A549 treated with AZD9567 at 1 μM for 4 hours (cell line): ENCODE results near the gene EPHA8. TPM values are rescaled to one million over a fixed set of nuclear protein-coding genes. Genes with fewer than 3 reads are reported as not detected.

ENCODE experiments used
- total RNA-seq: library from RNA; stranded (reverse); fragments of 200-300 nt; extraction: Qiagen RNA extraction; gene quantifications from 5 replicates; pipeline ENCODE4 v1.2.3, GENCODE V29; 2022; ENCODE audit not compliant: insufficient read depth

EPHA8 gene
- 0.05 to 0.10 TPM (median 0.06 TPM) in 3 of 5 replicates, not detected in the others for total RNA-seq

DNA sequence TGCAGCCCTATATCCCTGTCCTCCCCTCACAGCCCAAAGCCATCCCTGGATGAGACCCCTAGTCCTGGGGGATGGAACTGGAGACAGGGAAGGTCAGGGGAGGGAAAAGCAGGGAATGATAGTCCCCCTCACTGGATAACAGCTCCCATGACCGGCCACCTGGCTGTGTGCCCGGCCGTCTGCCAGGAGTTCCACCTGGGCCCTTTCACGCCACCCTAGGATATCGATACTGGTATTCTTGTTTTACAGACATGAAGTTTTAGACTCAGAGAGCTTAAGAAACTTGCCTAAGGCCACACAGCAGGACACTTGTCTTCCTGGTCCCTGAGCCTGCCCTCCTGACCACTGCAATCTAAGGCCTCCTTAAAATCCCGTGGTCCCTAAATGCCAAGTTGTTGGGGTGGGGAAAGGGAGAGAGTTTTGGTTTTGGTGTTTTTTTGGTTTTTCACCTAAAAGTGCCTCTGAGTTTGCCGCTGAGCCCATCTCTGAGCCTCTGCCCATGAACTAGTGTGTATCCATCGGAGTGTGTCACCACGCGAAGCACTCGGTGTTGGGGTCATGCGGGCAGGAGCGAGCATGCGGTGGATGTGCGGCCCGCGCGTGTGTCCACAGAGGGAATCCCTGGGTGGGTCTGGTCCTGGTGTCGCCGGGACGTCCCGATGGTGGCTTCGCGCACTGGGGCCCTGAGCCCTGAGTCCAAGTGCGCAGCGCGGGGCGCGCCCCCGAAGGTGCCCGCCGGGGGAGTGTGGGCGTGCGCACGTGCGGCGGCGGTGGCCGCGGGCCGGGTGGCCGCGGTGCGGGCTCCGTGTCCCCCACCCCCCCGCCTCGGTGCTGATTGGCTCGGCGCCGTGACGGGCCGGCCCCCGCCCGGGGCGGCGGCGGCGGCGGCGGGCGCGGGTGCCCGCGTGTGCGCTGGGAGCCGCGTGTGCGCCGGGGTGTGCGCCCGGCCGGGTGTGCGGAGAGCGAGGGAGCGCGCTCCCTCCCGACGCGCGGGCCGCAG is at the start of gene EPHA8:
Gene EPHA8, plus strand, starts transcription at position 906 of the 1,000 bp plus-strand sequence. CDS start 147 bp downstream, outside the sequence.

DNA sequence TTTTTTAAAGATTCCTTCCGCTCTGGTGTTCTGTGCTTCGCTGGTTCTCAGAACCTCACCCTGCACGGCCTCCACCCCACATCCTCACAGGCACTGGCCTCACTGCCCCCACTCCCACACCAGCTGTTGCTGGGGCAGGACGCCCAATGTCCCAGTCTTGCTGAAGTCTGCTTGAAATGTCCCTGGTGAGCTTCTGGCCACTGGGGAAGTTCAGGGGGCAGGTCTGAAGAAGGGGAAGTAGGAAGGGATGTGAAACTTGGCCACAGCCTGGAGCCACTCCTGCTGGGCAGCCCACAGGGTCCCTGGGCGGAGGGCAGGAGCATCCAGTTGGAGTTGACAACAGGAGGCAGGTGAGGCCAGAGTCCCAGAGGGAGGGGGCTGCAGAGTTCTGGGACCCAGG is 73.1 kb downstream of the EPHA8 start, which contains the start of gene C1QA:
Gene C1QA, plus strand, starts transcription at position 276 of the 400 bp plus-strand sequence. CDS start 989 bp downstream, outside the sequence.

DNA sequence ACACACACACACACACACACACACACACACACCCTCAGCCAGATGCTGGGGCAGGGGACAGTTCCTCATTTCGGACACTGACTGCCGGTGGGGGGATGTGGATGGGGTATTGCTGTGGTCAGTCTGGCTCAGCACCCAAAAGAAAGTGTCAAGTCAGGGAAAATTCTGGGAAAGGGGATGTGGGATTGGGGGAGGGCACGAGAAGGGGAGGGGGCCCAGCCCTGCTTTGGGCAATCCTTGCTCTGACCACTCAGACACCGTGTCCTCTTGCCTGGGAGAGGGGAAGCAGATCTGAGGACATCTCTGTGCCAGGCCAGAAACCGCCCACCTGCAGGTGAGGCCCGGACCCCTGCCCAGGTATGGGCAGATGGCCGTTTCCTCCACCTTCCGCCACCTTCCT is 80.1 kb downstream of the EPHA8 start, which contains the start of gene C1QC:
Gene C1QC, plus strand, starts transcription at position 253 of the 400 bp plus-strand sequence. CDS start 391 bp downstream, outside the sequence.

DNA sequence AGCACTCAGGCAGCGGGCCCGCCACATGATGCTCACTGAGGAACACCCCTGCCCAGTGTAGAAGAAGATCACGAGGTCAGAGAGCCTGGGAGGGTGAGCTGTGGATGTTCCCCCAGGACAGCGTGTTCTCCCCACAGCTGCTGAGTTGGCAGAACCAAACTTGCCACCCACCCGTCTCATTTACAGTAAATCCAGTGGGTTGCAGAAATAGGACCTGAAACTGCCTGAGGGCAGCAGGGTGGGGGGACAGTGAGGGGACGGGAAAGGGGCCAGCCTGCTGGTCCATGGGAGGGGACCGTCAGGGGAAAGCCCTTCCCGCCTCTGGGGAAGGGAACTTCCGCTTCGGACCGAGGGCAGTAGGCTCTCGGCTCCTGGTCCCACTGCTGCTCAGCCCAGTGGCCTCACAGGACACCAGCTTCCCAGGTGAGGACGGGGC is 89.6 kb downstream of the EPHA8 start, which contains the start of gene C1QB:
Gene C1QB, plus strand, starts transcription at position 356 of the 436 bp plus-strand sequence. CDS start 6,227 bp downstream, outside the sequence.

Other genes starting within 250 kb of the EPHA8 start
- gene ZBTB40, start 111.6 kb upstream of the EPHA8 start, total RNA-seq = 3.9 to 5.1 TPM (median 5.0 TPM) in 5 replicates
- gene C1QA, start 73.1 kb downstream of the EPHA8 start, total RNA-seq = not detected in 5 replicates
- gene C1QC, start 80.1 kb downstream of the EPHA8 start, total RNA-seq = not detected in 5 replicates
- gene C1QB, start 89.7 kb downstream of the EPHA8 start, total RNA-seq = not detected in 5 replicates
- gene EPHB2, start 147.3 kb downstream of the EPHA8 start, total RNA-seq = 34.7 to 40.0 TPM (median 35.7 TPM) in 5 replicates